HG03432 (cell line): ENCODE measurements around the gene PLEKHA8.

Experiments
- ATAC-seq: cut with Tn5 transposase; IDR thresholded peaks from one replicate; pipeline ENCODE4 v1.9.1; 2021; ENCODE audit warnings: mild to moderate bottlenecking, moderate library complexity; ENCODE audit not compliant: unreplicated experiment

Gene PLEKHA8

GRCh38 chr7:30022991-30023390 is 5.2 kb upstream of the PLEKHA8 start:
- no peak for ATAC-seq

GRCh38 chr7:30023524-30023923 is 4.7 kb upstream of the PLEKHA8 start:
- no peak for ATAC-seq

- ATAC-seq: peak; percentile 73
These were observed 1.8 kb upstream of the PLEKHA8 start, which contains the start of gene FKBP14 for GRCh38 chr7:30026229-30027064. Gene FKBP14, minus strand, starts transcription at chr7:30026702. Its CDS starts 194 bp downstream, at chr7:30026508.

- peak; percentile 19 for ATAC-seq
These were observed 1.2 kb upstream of the PLEKHA8 start for GRCh38 chr7:30027065-30027456.

GRCh38 chr7:30027740-30028215 is 434 bp upstream of the PLEKHA8 start:
- no peak for ATAC-seq

GRCh38 chr7:30028749-30029635 is 780 bp downstream of the PLEKHA8 start:
- peak; percentile 23 for ATAC-seq

GRCh38 chr7:30029696-30030095 is 1.5 kb downstream of the PLEKHA8 start:
- no peak for ATAC-seq

GRCh38 chr7:30032310-30033125 is 4.3 kb downstream of the PLEKHA8 start:
- ATAC-seq: no peak

GRCh38 chr7:30034501-30034900 is 6.3 kb downstream of the PLEKHA8 start:
- no peak for ATAC-seq

- ATAC-seq: no peak
These were observed 8.0 kb downstream of the PLEKHA8 start for GRCh38 chr7:30036220-30036619.

- ATAC-seq: no peak
These were observed 10.2 kb downstream of the PLEKHA8 start for GRCh38 chr7:30038196-30038980.

- no peak for ATAC-seq
These were observed 12.7 kb downstream of the PLEKHA8 start for GRCh38 chr7:30040938-30041337.

GRCh38 chr7:30041526-30042269 is 13.5 kb downstream of the PLEKHA8 start:
- no peak for ATAC-seq

- ATAC-seq: no peak
These were observed 18.0 kb downstream of the PLEKHA8 start for GRCh38 chr7:30046127-30046770.

GRCh38 chr7:30047124-30047523 is 18.9 kb downstream of the PLEKHA8 start:
- no peak for ATAC-seq

GRCh38 chr7:30048582-30048981 is 20.4 kb downstream of the PLEKHA8 start:
- no peak for ATAC-seq

- no peak for ATAC-seq
These were observed 21.0 kb downstream of the PLEKHA8 start for GRCh38 chr7:30049173-30049572.

GRCh38 chr7:30053068-30053467 is 24.9 kb downstream of the PLEKHA8 start:
- ATAC-seq: no peak

GRCh38 chr7:30057741-30058140 is 29.5 kb downstream of the PLEKHA8 start:
- ATAC-seq: no peak
